Measurements from ENCODE around the gene SAPCD1.

SAPCD1 gene

GRCh38 chr6:31750411-31751022 lies 11.9 kb upstream of the SAPCD1 start:
- FAIRE-seq (no peak), DNase-seq (ENCODE audit: low spot score) (no peak)

GRCh38 chr6:31752739-31753319 lies 9.6 kb upstream of the SAPCD1 start:
- peak; percentile 70 for DNase-seq (ENCODE audit: low spot score)
- peak; percentile 63 for FAIRE-seq

- FAIRE-seq (no peak), DNase-seq (ENCODE audit: low spot score) (no peak)
Observed at GRCh38 chr6:31758281-31758680, 4.2 kb upstream of the SAPCD1 start.

- no peak for DNase-seq (ENCODE audit: low spot score)
Observed at GRCh38 chr6:31760790-31761189, 1.7 kb upstream of the SAPCD1 start.

GRCh38 chr6:31761343-31761742 lies 1.1 kb upstream of the SAPCD1 start:
- no peak for DNase-seq (ENCODE audit: low spot score)
- FAIRE-seq = no peak

More at GRCh38 chr6:31760790-31761189, 1.7 kb upstream of the SAPCD1 start:
- FAIRE-seq = no peak

GRCh38 chr6:31762878-31763618 lies 592 bp downstream of the SAPCD1 start:
- FAIRE-seq = no peak
- DNase-seq (ENCODE audit: low spot score) = no peak

GRCh38 chr6:31763619-31763940 lies 1.1 kb downstream of the SAPCD1 start:
- DNase-seq (ENCODE audit: low spot score) (no peak), FAIRE-seq (no peak)

- DNase-seq (ENCODE audit: low spot score) = no peak
Observed at GRCh38 chr6:31764198-31764597, 1.7 kb downstream of the SAPCD1 start.

GRCh38 chr6:31765559-31765909 lies 3.1 kb downstream of the SAPCD1 start:
- FAIRE-seq (no peak), DNase-seq (ENCODE audit: low spot score) (no peak)

More at GRCh38 chr6:31764198-31764597, 1.7 kb downstream of the SAPCD1 start:
- no peak for FAIRE-seq

- DNase-seq (ENCODE audit: low spot score) = no peak
- no peak for FAIRE-seq
Observed at GRCh38 chr6:31765910-31766794, 3.7 kb downstream of the SAPCD1 start.

GRCh38 chr6:31767096-31767645 lies 4.7 kb downstream of the SAPCD1 start:
- FAIRE-seq = no peak

GRCh38 chr6:31768363-31769257 lies 6.2 kb downstream of the SAPCD1 start:
- no peak for FAIRE-seq
- no peak for DNase-seq (ENCODE audit: low spot score)

More at GRCh38 chr6:31767096-31767645, 4.7 kb downstream of the SAPCD1 start:
- no peak for DNase-seq (ENCODE audit: low spot score)

- DNase-seq (ENCODE audit: low spot score) (peak; percentile 15), FAIRE-seq (no peak)
Observed at GRCh38 chr6:31769684-31770371, 7.4 kb downstream of the SAPCD1 start.

GRCh38 chr6:31770860-31771259 lies 8.4 kb downstream of the SAPCD1 start:
- no peak for FAIRE-seq
- no peak for DNase-seq (ENCODE audit: low spot score)

- FAIRE-seq (no peak), DNase-seq (ENCODE audit: low spot score) (no peak)
Observed at GRCh38 chr6:31771992-31772358, 9.5 kb downstream of the SAPCD1 start.

- FAIRE-seq (no peak), DNase-seq (ENCODE audit: low spot score) (no peak)
Observed at GRCh38 chr6:31775184-31775583, 12.7 kb downstream of the SAPCD1 start.

GRCh38 chr6:31775633-31776484 lies 13.4 kb downstream of the SAPCD1 start:
- DNase-seq (ENCODE audit: low spot score) (no peak), FAIRE-seq (no peak)

- no peak for DNase-seq (ENCODE audit: low spot score)
- FAIRE-seq = no peak
Observed at GRCh38 chr6:31776485-31776988, 14.1 kb downstream of the SAPCD1 start.

Measured in RCC 7860 (cell line).